ENCODE measurements around the gene ZNF445.
"Not testable (repeated sequence)": the region's sequence is repeated elsewhere in the genome, so short reads cannot be mapped to it uniquely, and the experiment has no call there.

The ZNF445 gene

GRCh38 chr3:44398853-44399252 lies 78.6 kb downstream of the ZNF445 start:
- DNase-seq (ENCODE audit: low read depth) = no peak

GRCh38 chr3:44398271-44398670 lies 79.2 kb downstream of the ZNF445 start:
- DNase-seq (ENCODE audit: low read depth) = not testable (repeated sequence)

GRCh38 chr3:44396200-44397171 lies 81.0 kb downstream of the ZNF445 start:
- DNase-seq (ENCODE audit: low read depth) = no peak

GRCh38 chr3:44395714-44396113 lies 81.8 kb downstream of the ZNF445 start:
- DNase-seq (ENCODE audit: low read depth) = no peak

GRCh38 chr3:44392489-44392888 lies 85.0 kb downstream of the ZNF445 start:
- DNase-seq (ENCODE audit: low read depth) = no peak

GRCh38 chr3:44387404-44387803 lies 90.1 kb downstream of the ZNF445 start:
- no peak for DNase-seq (ENCODE audit: low read depth)

All from T follicular helper cell (primary cell).